Activated CD4-positive, alpha-beta T cell treated with anti-CD3 and anti-CD28 coated beads, Interleukin-2, amount 10 ng/mL, durations not matched to agents 7 days and 5 days (primary cell): ENCODE data around the gene USF2. TPM values are rescaled to one million over a fixed set of nuclear protein-coding genes. Genes with fewer than 3 reads are reported as not detected.

Source experiments
- CTCF ChIA-PET: fragments of 350-600 bp; sonication (Branson Sonifier 250); formaldehyde crosslinking; loops from one replicate; lab custom pipeline; 2021; ENCODE audit warnings: antibody characterized with exemption; lab: Charles Lee
- POLR2A ChIA-PET: fragments of 350-600 bp; sonication (Branson Sonifier 250); formaldehyde crosslinking; loops from one replicate; lab custom pipeline; 2021; ENCODE audit warnings: antibody characterized with exemption; lab: Charles Lee
- DNase-seq: peaks from one replicate; pipeline ENCODE4 v3.0.0-alpha.2; 2020
- H3K27ac Mint-ChIP-seq: one replicate; pipeline ENCODE4 v1.8.0; 2021; ENCODE audit warnings: mild to moderate bottlenecking, moderate library complexity, mixed read lengths
- H3K27me3 Mint-ChIP-seq: one replicate; pipeline ENCODE4 v1.8.0; 2021; ENCODE audit warnings: mixed read lengths
- H3K36me3 Mint-ChIP-seq: one replicate; pipeline ENCODE4 v1.8.0; 2021; ENCODE audit warnings: low read depth, mixed read lengths
- H3K4me1 Mint-ChIP-seq: one replicate; pipeline ENCODE4 v1.8.0; 2021; ENCODE audit warnings: mixed read lengths
- H3K4me3 Mint-ChIP-seq: one replicate; pipeline ENCODE4 v1.8.0; 2021; ENCODE audit warnings: mild to moderate bottlenecking, moderate library complexity, mixed read lengths
- H3K9me3 Mint-ChIP-seq: one replicate; pipeline ENCODE4 v1.8.0; 2021; ENCODE audit warnings: mixed read lengths
- total RNA-seq, 2 experiments: library from RNA; stranded (reverse); gene quantifications; one replicate each; pipeline ENCODE4 v1.2.3, GENCODE V29; 2021

USF2 gene
- total RNA-seq, 2 experiments from 2014 or later, result 150 to 162 TPM

DNA sequence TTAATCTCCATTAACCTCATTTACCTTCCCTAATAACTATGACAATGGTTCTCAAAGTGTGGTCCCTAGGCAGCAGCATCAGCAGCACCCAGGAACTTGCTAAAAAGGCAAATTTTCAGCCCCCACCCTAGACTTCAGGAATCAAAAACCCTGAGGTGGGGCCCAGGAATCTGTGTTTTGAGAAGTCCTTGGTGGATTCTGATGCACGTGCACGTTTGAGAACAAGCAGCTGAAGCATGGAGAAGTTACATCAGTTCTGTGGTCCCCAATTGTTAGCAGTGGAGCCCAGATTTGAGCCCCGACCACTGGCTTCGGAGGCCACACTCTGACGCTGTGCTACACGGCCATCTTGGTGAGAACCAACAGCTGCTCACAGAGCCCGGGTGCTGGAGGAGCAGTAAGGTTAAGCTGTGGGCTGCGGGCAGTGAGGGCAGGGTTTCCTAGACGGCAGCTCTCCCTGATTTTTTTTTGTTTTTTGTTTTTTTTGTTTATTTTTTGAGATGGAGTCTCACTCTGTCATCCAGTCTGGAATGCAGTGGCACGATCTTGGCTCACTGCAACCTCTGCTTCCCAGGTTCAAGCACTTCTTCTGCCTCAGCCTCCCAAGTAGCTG is 46.2 kb downstream of the USF2 start:
- peaks cover 9% of the 10 kb centered on the region for H3K4me1 Mint-ChIP-seq
- no peaks in the 10 kb centered on the region for H3K36me3 Mint-ChIP-seq
- H3K27me3 Mint-ChIP-seq, result peaks cover 4% of the 10 kb centered on the region
- no peak overlapping the region for H3K4me3 Mint-ChIP-seq
- ChIA-PET CTCF (interaction anchor here (1.2 to 1.8 kb wide), 2 partner anchors 33 kb away, joined by 3 to 4 read pairs; partner anchors contain the start of genes FFAR1 and HAMP), POLR2A (interaction anchor here (0.6 kb wide), 1 partner anchor 18 kb away, joined by 3 read pairs; no protein-coding TSS in a partner anchor)
- DNase-seq, result no peak
- H3K27ac Mint-ChIP-seq, result no peak overlapping the region
- no peaks in the 10 kb centered on the region for H3K9me3 Mint-ChIP-seq

DNA sequence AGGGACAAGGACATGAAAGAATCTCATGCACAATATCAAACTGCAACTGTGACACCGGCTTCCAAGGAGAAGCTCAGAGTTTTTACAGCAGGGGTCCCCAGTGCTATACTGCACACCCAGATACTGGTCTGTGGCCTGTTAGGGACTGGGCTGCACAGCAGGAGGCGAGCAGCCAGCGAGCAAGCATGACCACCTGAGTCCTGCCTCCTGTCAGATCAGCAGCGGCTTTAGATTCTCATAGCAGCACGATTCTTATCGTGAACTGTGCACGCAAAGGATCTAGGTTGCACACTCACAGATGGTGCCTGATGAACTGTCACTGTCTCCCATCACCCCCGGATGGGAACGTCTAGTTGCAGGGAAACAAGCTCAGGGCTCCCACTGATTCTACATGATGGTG is 47.1 kb downstream of the USF2 start:
- H3K9me3 Mint-ChIP-seq, result no peaks in the 10 kb centered on the region
- H3K4me1 Mint-ChIP-seq, result peaks cover 5% of the 10 kb centered on the region
- ChIA-PET CTCF (no interaction called here), POLR2A (no interaction called here)
- no peaks in the 10 kb centered on the region for H3K36me3 Mint-ChIP-seq
- H3K4me3 Mint-ChIP-seq, result no peak overlapping the region
- peaks cover 4% of the 10 kb centered on the region for H3K27me3 Mint-ChIP-seq
- H3K27ac Mint-ChIP-seq, result no peak overlapping the region
- DNase-seq, result no peak

DNA sequence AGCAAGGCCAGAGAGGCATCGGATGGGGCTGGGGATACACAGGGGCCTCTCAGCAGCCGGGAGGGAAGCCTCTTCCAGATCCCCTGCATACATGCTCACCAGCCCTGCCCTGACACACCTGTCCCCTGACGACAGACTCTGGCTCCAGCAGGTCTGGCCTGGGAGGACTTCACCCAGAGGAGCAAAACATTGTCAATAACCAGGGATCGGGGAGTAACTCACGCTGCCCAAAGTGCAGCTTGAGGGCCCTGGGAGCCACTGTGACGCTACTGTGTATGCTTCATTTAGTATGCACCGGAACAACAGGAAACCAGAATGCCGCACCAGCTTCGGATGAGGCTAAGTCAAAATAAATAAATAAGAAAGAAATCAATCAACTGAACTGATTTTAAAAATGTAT is 47.8 kb downstream of the USF2 start:
- no peak for DNase-seq
- no peak overlapping the region for H3K27ac Mint-ChIP-seq
- peaks cover 1% of the 10 kb centered on the region for H3K9me3 Mint-ChIP-seq
- ChIA-PET CTCF (interaction anchor here (1.2 kb wide), 1 partner anchor 16 kb away, joined by 5 read pairs; no protein-coding TSS in a partner anchor), POLR2A (no interaction called here)
- H3K36me3 Mint-ChIP-seq, result no peaks in the 10 kb centered on the region
- H3K4me3 Mint-ChIP-seq, result no peak overlapping the region
- H3K4me1 Mint-ChIP-seq, result peaks cover 5% of the 10 kb centered on the region
- peaks cover 6% of the 10 kb centered on the region for H3K27me3 Mint-ChIP-seq

- Mint-ChIP-seq H3K4me1 (peaks cover 5% of the 10 kb centered on the region), H3K36me3 (no peaks in the 10 kb centered on the region), H3K27me3 (peaks cover 14% of the 10 kb centered on the region), H3K27ac (no peak overlapping the region), H3K4me3 (no peak overlapping the region), H3K9me3 (peaks cover 5% of the 10 kb centered on the region)
- CTCF ChIA-PET, result interaction anchor here (1.1 to 1.5 kb wide), 3 partner anchors 9 to 15 kb away, joined by 3 to 5 read pairs (median 4); no protein-coding TSS in a partner anchor
- DNase-seq, result no peak
- POLR2A ChIA-PET, result no interaction called here
Measured at GRCh38 chr19:35317464-35318043, 48.8 kb downstream of the USF2 start.

- Mint-ChIP-seq H3K27me3 (peaks cover 13% of the 10 kb centered on the region), H3K4me3 (no peak overlapping the region), H3K4me1 (peaks cover 5% of the 10 kb centered on the region), H3K9me3 (peaks cover 5% of the 10 kb centered on the region), H3K36me3 (no peaks in the 10 kb centered on the region), H3K27ac (peak overlapping the region; percentile 3)
- no peak for DNase-seq
- CTCF ChIA-PET, result interaction anchor here (0.6 to 1.1 kb wide), 2 partner anchors 9 to 1325 kb away, joined by 3 read pairs; no protein-coding TSS in a partner anchor
- POLR2A ChIA-PET, result interaction anchor here (0.5 kb wide), 1 partner anchor 1762 kb away, joined by 4 read pairs; no protein-coding TSS in a partner anchor
Measured at GRCh38 chr19:35318679-35319448, 50.1 kb downstream of the USF2 start.

- CTCF ChIA-PET, result no interaction called here
- H3K9me3 Mint-ChIP-seq, result peaks cover 5% of the 10 kb centered on the region
- DNase-seq, result no peak
- POLR2A ChIA-PET, result no interaction called here
- H3K36me3 Mint-ChIP-seq, result no peaks in the 10 kb centered on the region
- no peak overlapping the region for H3K27ac Mint-ChIP-seq
- H3K4me1 Mint-ChIP-seq, result peaks cover 5% of the 10 kb centered on the region
- H3K4me3 Mint-ChIP-seq, result no peak overlapping the region
- H3K27me3 Mint-ChIP-seq, result peaks cover 13% of the 10 kb centered on the region
Measured at GRCh38 chr19:35320065-35320713, 51.4 kb downstream of the USF2 start.

DNA sequence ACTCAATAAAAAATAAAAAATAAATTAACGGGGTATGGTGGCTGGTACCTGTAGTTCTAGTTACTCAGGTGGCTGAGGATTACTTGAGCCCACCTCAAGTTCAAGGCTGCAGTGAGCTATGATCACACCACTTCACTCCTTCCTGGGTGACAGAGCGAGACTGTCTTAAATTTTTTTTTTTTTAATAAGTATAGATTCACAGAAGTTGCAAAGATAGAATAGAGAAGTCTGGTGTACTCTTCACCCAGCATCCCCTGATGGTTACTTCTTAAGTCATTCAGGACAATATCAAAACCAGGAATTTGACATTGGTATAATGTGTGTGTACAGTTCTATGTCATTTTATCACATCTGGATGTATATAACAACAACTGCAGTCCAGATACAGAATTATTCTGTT is 52.5 kb downstream of the USF2 start:
- no peaks in the 10 kb centered on the region for H3K36me3 Mint-ChIP-seq
- DNase-seq, result no peak
- no peak overlapping the region for H3K4me3 Mint-ChIP-seq
- peaks cover 5% of the 10 kb centered on the region for H3K9me3 Mint-ChIP-seq
- ChIA-PET POLR2A (no interaction called here), CTCF (no interaction called here)
- no peak overlapping the region for H3K27ac Mint-ChIP-seq
- H3K4me1 Mint-ChIP-seq, result peaks cover 5% of the 10 kb centered on the region
- peaks cover 18% of the 10 kb centered on the region for H3K27me3 Mint-ChIP-seq

GRCh38 chr19:35322014-35322413 is 53.3 kb downstream of the USF2 start:
- ChIA-PET POLR2A (no interaction called here), CTCF (no interaction called here)
- Mint-ChIP-seq H3K4me3 (no peak overlapping the region), H3K9me3 (peaks cover 5% of the 10 kb centered on the region), H3K4me1 (peaks cover 5% of the 10 kb centered on the region), H3K27ac (no peak overlapping the region), H3K27me3 (peaks cover 18% of the 10 kb centered on the region), H3K36me3 (no peaks in the 10 kb centered on the region)
- DNase-seq, result no peak

DNA sequence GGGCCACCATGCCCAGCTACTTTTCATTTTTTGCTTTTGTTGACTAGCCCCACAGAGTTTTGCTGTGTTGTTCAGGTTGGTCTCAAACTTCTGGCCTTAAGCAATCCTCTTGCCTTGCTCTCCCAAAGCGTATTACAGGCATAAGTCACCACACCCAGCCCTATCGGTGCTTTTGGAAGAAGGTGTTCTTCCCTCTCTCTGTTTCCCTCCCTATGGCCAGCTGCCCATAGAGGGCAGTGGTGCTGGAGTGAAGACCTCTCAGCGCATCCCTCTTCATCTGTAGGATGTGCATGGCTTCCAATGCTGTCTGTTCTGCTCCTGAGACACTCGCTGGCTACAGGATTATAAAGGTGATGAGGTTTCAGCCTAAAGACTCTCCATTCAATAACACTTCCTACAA is 58.9 kb downstream of the USF2 start:
- peaks cover 7% of the 10 kb centered on the region for H3K4me1 Mint-ChIP-seq
- no peak for DNase-seq
- no peak overlapping the region for H3K4me3 Mint-ChIP-seq
- H3K9me3 Mint-ChIP-seq, result no peaks in the 10 kb centered on the region
- peaks cover 7% of the 10 kb centered on the region for H3K27me3 Mint-ChIP-seq
- no peaks in the 10 kb centered on the region for H3K36me3 Mint-ChIP-seq
- no peak overlapping the region for H3K27ac Mint-ChIP-seq
- ChIA-PET CTCF (interaction anchor here (1.2 kb wide), 1 partner anchor 10 kb away, joined by 3 read pairs; no protein-coding TSS in a partner anchor), POLR2A (no interaction called here)

DNA sequence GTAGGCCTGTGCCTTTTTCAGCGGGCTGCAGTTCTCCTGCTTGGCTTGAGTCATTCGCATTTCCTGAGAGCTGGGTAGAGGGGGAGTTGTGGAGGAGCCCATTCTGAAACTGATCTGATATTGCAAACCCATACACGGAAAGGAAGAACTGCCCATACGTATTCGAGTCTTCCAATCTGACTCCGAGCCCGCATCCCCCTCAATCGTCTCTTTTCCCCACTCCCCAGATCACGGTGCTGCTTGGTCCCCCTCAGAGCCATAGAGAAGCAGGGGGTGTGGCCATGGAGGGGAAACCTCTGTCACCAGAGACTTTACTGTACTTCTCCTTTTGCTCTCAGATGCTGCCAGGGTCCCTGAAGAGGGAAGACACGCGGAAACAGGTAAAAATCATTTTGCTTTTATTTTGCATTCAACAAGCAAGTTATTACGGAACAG is 60.1 kb downstream of the USF2 start, which contains the start of gene CD22:
CD22 (plus strand) TSS at position 337 of the 435 bp plus-strand sequence. CDS start 2,854 bp downstream, outside the sequence.
- no peaks in the 10 kb centered on the region for H3K9me3 Mint-ChIP-seq
- peaks cover 18% of the 10 kb centered on the region for H3K4me1 Mint-ChIP-seq
- H3K4me3 Mint-ChIP-seq, result no peak within 1 kb of the TSS
- POLR2A ChIA-PET, result no interaction called here
- no peak for DNase-seq
- H3K36me3 Mint-ChIP-seq, result no peaks in the 10 kb centered on the region
- H3K27me3 Mint-ChIP-seq, result peaks cover 7% of the 10 kb centered on the region
- CTCF ChIA-PET, result interaction anchor here (0.6 to 1.2 kb wide), 2 partner anchors 11 to 153 kb away, joined by 3 read pairs; no protein-coding TSS in a partner anchor
- no peak within 1 kb of the TSS for H3K27ac Mint-ChIP-seq

- Mint-ChIP-seq H3K27me3 (peaks cover 7% of the 10 kb centered on the region), H3K4me1 (peaks cover 18% of the 10 kb centered on the region), H3K4me3 (no peak overlapping the region), H3K27ac (no peak overlapping the region), H3K36me3 (no peaks in the 10 kb centered on the region), H3K9me3 (no peaks in the 10 kb centered on the region)
- no peak for DNase-seq
- ChIA-PET CTCF (no interaction called here), POLR2A (no interaction called here)
Measured at GRCh38 chr19:35329323-35329722, 60.6 kb downstream of the USF2 start.
